Vagina (tissue), 2 donors: ENCODE data around the gene TARBP2.
"Not testable (repeated sequence)": the region's sequence is repeated elsewhere in the genome, so short reads cannot be mapped to it uniquely, and the experiment has no call there.

Experiments used
- CTCF ChIP-seq, 3 experiments: fragments of 450-650 bp in 2 of 3; fragments of 200-600 bp in 1 of 3; sonication (generic) in 1 of 3; IDR thresholded peaks; one replicate each; pipeline ENCODE4 v1.5.1; 2017 to 2019; ENCODE audit warnings: antibody characterized with exemption in 3 of 3, mild to moderate bottlenecking in 2 of 3, moderate library complexity in 2 of 3
- POLR2A ChIP-seq, 2 donors: fragments of 450-650 bp; IDR thresholded peaks; one replicate each; pipeline ENCODE4 v1.6.1; 2017; ENCODE audit warnings: antibody characterized with exemption in 2 of 2, mild to moderate bottlenecking in 2 of 2, moderate library complexity in 2 of 2
- POLR2AphosphoS5 ChIP-seq, 2 donors: sonication (generic); formaldehyde crosslinking; IDR thresholded peaks; one replicate each; pipeline ENCODE4 v1.9.0; 2017; ENCODE audit warnings: antibody characterized with exemption in 2 of 2, mild to moderate bottlenecking in 2 of 2, low read depth in 1 of 2; ENCODE audit not compliant: insufficient read depth in 1 of 2

- not testable (repeated sequence) for TF ChIP-seq CTCF (IDR thresholded peaks at IDR 0.05); POLR2A (IDR thresholded peaks at IDR 0.05); POLR2AphosphoS5 (IDR thresholded peaks at IDR 0.05; ENCODE audit: insufficient read depth in 1 of 2, low read depth in 1 of 2)
Observed at GRCh38 chr12:53481458-53481857, 19.6 kb upstream of the TARBP2 start.
